ENCODE results near the gene CDYL2.

The CDYL2 gene

GRCh38 chr16:80759419-80760162 lies 44.8 kb downstream of the CDYL2 start:
- 91 to 95% methylated on average over 6 of the region's 6 CpGs for WGBS, 2 experiments
- no peaks in the 10 kb centered on the region for H3K4me1 ChIP-seq (ENCODE audit: control insufficient read depth, insufficient read depth, low read length)

GRCh38 chr16:80754476-80754875 lies 49.9 kb downstream of the CDYL2 start:
- Histone ChIP-seq H3K27me3 (ENCODE audit: control insufficient read depth, insufficient read depth, low read length, poor library complexity, severe bottlenecking) (no peaks in the 10 kb centered on the region), H3K9me3 (ENCODE audit: control insufficient read depth, low read length) (no peaks in the 10 kb centered on the region), H3K4me3 (ENCODE audit: insufficient read depth, low read depth, low read length) (no peak overlapping the region), H3K4me1 (ENCODE audit: control insufficient read depth, insufficient read depth, low read length) (no peaks in the 10 kb centered on the region), H3K27ac (ENCODE audit: insufficient read depth, low read depth, low read length, poor library complexity, severe bottlenecking) (no peak overlapping the region), H3K36me3 (ENCODE audit: control insufficient read depth, insufficient read depth, low read length) (no peaks in the 10 kb centered on the region)
- WGBS, 2 experiments = 95 to 96% methylated on average over 4 to 5 of the region's 5 CpGs

More at GRCh38 chr16:80759419-80760162, 44.8 kb downstream of the CDYL2 start:
- H3K9me3 ChIP-seq (ENCODE audit: control insufficient read depth, low read length) = no peaks in the 10 kb centered on the region
- H3K4me3 ChIP-seq (ENCODE audit: insufficient read depth, low read depth, low read length) = no peak overlapping the region
- no peaks in the 10 kb centered on the region for H3K36me3 ChIP-seq (ENCODE audit: control insufficient read depth, insufficient read depth, low read length)
- H3K27ac ChIP-seq (ENCODE audit: insufficient read depth, low read depth, low read length, poor library complexity, severe bottlenecking) = no peak overlapping the region
- no peaks in the 10 kb centered on the region for H3K27me3 ChIP-seq (ENCODE audit: control insufficient read depth, insufficient read depth, low read length, poor library complexity, severe bottlenecking)

GRCh38 chr16:80752541-80752940 lies 51.9 kb downstream of the CDYL2 start:
- WGBS, 2 experiments = 92 to 95% methylated on average over 2 of the region's 2 CpGs
- H3K36me3 ChIP-seq (ENCODE audit: control insufficient read depth, insufficient read depth, low read length) = no peaks in the 10 kb centered on the region

GRCh38 chr16:80751167-80751566 lies 53.2 kb downstream of the CDYL2 start:
- 60 to 61% methylated on average over 3 of the region's 3 CpGs for WGBS, 2 experiments
- H3K9me3 ChIP-seq (ENCODE audit: control insufficient read depth, low read length) = no peaks in the 10 kb centered on the region
- no peak overlapping the region for H3K27ac ChIP-seq (ENCODE audit: insufficient read depth, low read depth, low read length, poor library complexity, severe bottlenecking)
- no peaks in the 10 kb centered on the region for H3K36me3 ChIP-seq (ENCODE audit: control insufficient read depth, insufficient read depth, low read length)
- H3K4me1 ChIP-seq (ENCODE audit: control insufficient read depth, insufficient read depth, low read length) = no peaks in the 10 kb centered on the region
- H3K27me3 ChIP-seq (ENCODE audit: control insufficient read depth, insufficient read depth, low read length, poor library complexity, severe bottlenecking) = no peaks in the 10 kb centered on the region
- H3K4me3 ChIP-seq (ENCODE audit: insufficient read depth, low read depth, low read length) = no peak overlapping the region

More at GRCh38 chr16:80752541-80752940, 51.9 kb downstream of the CDYL2 start:
- H3K4me1 ChIP-seq (ENCODE audit: control insufficient read depth, insufficient read depth, low read length) = no peaks in the 10 kb centered on the region
- no peaks in the 10 kb centered on the region for H3K9me3 ChIP-seq (ENCODE audit: control insufficient read depth, low read length)
- no peaks in the 10 kb centered on the region for H3K27me3 ChIP-seq (ENCODE audit: control insufficient read depth, insufficient read depth, low read length, poor library complexity, severe bottlenecking)
- H3K4me3 ChIP-seq (ENCODE audit: insufficient read depth, low read depth, low read length) = no peak overlapping the region
- no peak overlapping the region for H3K27ac ChIP-seq (ENCODE audit: insufficient read depth, low read depth, low read length, poor library complexity, severe bottlenecking)

- Histone ChIP-seq H3K27me3 (ENCODE audit: control insufficient read depth, insufficient read depth, low read length, poor library complexity, severe bottlenecking) (no peaks in the 10 kb centered on the region), H3K36me3 (ENCODE audit: control insufficient read depth, insufficient read depth, low read length) (no peaks in the 10 kb centered on the region), H3K9me3 (ENCODE audit: control insufficient read depth, low read length) (no peaks in the 10 kb centered on the region), H3K27ac (ENCODE audit: insufficient read depth, low read depth, low read length, poor library complexity, severe bottlenecking) (no peak overlapping the region), H3K4me1 (ENCODE audit: control insufficient read depth, insufficient read depth, low read length) (no peaks in the 10 kb centered on the region), H3K4me3 (ENCODE audit: insufficient read depth, low read depth, low read length) (no peak overlapping the region)
- 93 to 95% methylated on average over 4 of the region's 4 CpGs for WGBS, 2 experiments
Measured at GRCh38 chr16:80746231-80746630, 58.2 kb downstream of the CDYL2 start.

- WGBS, 2 experiments = 83 to 86% methylated on average over 4 of the region's 4 CpGs
- H3K27ac ChIP-seq (ENCODE audit: insufficient read depth, low read depth, low read length, poor library complexity, severe bottlenecking) = no peak overlapping the region
- H3K4me1 ChIP-seq (ENCODE audit: control insufficient read depth, insufficient read depth, low read length) = no peaks in the 10 kb centered on the region
- H3K36me3 ChIP-seq (ENCODE audit: control insufficient read depth, insufficient read depth, low read length) = no peaks in the 10 kb centered on the region
- H3K4me3 ChIP-seq (ENCODE audit: insufficient read depth, low read depth, low read length) = no peak overlapping the region
- H3K27me3 ChIP-seq (ENCODE audit: control insufficient read depth, insufficient read depth, low read length, poor library complexity, severe bottlenecking) = no peaks in the 10 kb centered on the region
- no peaks in the 10 kb centered on the region for H3K9me3 ChIP-seq (ENCODE audit: control insufficient read depth, low read length)
Measured at GRCh38 chr16:80744856-80745255, 59.5 kb downstream of the CDYL2 start.

GRCh38 chr16:80743772-80744171 lies 60.6 kb downstream of the CDYL2 start:
- H3K4me3 ChIP-seq (ENCODE audit: insufficient read depth, low read depth, low read length) = no peak overlapping the region
- no peaks in the 10 kb centered on the region for H3K27me3 ChIP-seq (ENCODE audit: control insufficient read depth, insufficient read depth, low read length, poor library complexity, severe bottlenecking)
- no peak overlapping the region for H3K27ac ChIP-seq (ENCODE audit: insufficient read depth, low read depth, low read length, poor library complexity, severe bottlenecking)
- no peaks in the 10 kb centered on the region for H3K9me3 ChIP-seq (ENCODE audit: control insufficient read depth, low read length)
- H3K4me1 ChIP-seq (ENCODE audit: control insufficient read depth, insufficient read depth, low read length) = no peaks in the 10 kb centered on the region
- H3K36me3 ChIP-seq (ENCODE audit: control insufficient read depth, insufficient read depth, low read length) = no peaks in the 10 kb centered on the region
- 95 to 100% methylated on average over 1 of the region's 1 CpG for WGBS, 2 experiments

- Histone ChIP-seq H3K9me3 (ENCODE audit: control insufficient read depth, low read length) (no peaks in the 10 kb centered on the region), H3K27me3 (ENCODE audit: control insufficient read depth, insufficient read depth, low read length, poor library complexity, severe bottlenecking) (no peaks in the 10 kb centered on the region), H3K4me3 (ENCODE audit: insufficient read depth, low read depth, low read length) (no peak overlapping the region), H3K4me1 (ENCODE audit: control insufficient read depth, insufficient read depth, low read length) (no peaks in the 10 kb centered on the region), H3K27ac (ENCODE audit: insufficient read depth, low read depth, low read length, poor library complexity, severe bottlenecking) (no peak overlapping the region), H3K36me3 (ENCODE audit: control insufficient read depth, insufficient read depth, low read length) (no peaks in the 10 kb centered on the region)
- 95 to 97% methylated on average over 2 to 3 of the region's 3 CpGs for WGBS, 2 experiments
Measured at GRCh38 chr16:80743273-80743672, 61.1 kb downstream of the CDYL2 start.

GRCh38 chr16:80742331-80742730 lies 62.1 kb downstream of the CDYL2 start:
- 91 to 92% methylated on average over 2 of the region's 2 CpGs for WGBS, 2 experiments
- no peak overlapping the region for H3K4me3 ChIP-seq (ENCODE audit: insufficient read depth, low read depth, low read length)
- no peaks in the 10 kb centered on the region for H3K27me3 ChIP-seq (ENCODE audit: control insufficient read depth, insufficient read depth, low read length, poor library complexity, severe bottlenecking)
- H3K36me3 ChIP-seq (ENCODE audit: control insufficient read depth, insufficient read depth, low read length) = no peaks in the 10 kb centered on the region
- no peak overlapping the region for H3K27ac ChIP-seq (ENCODE audit: insufficient read depth, low read depth, low read length, poor library complexity, severe bottlenecking)
- H3K9me3 ChIP-seq (ENCODE audit: control insufficient read depth, low read length) = no peaks in the 10 kb centered on the region
- H3K4me1 ChIP-seq (ENCODE audit: control insufficient read depth, insufficient read depth, low read length) = no peaks in the 10 kb centered on the region

- Histone ChIP-seq H3K27ac (ENCODE audit: insufficient read depth, low read depth, low read length, poor library complexity, severe bottlenecking) (no peak overlapping the region), H3K4me3 (ENCODE audit: insufficient read depth, low read depth, low read length) (no peak overlapping the region), H3K36me3 (ENCODE audit: control insufficient read depth, insufficient read depth, low read length) (no peaks in the 10 kb centered on the region), H3K4me1 (ENCODE audit: control insufficient read depth, insufficient read depth, low read length) (no peaks in the 10 kb centered on the region), H3K9me3 (ENCODE audit: control insufficient read depth, low read length) (no peaks in the 10 kb centered on the region), H3K27me3 (ENCODE audit: control insufficient read depth, insufficient read depth, low read length, poor library complexity, severe bottlenecking) (no peaks in the 10 kb centered on the region)
- whole genome bisulfite sequencing, 2 experiments = 94 to 96% methylated on average over 4 of the region's 4 CpGs
Measured at GRCh38 chr16:80741724-80742123, 62.7 kb downstream of the CDYL2 start.

All from ectodermal cell (in vitro differentiated cells).